Ovary (tissue), 3 donors: Measurements from ENCODE around the gene SYPL1.

Source experiments
- CTCF ChIP-seq, 3 donors: fragments of 450-650 bp in 2 of 3; fragments of 200-600 bp in 1 of 3; IDR thresholded peaks; one replicate each; pipeline versions ENCODE4 v1.5.1 to v1.8.0; 2016 to 2022; ENCODE audit warnings: antibody characterized with exemption in 3 of 3, mild to moderate bottlenecking in 1 of 3
- POLR2A ChIP-seq: fragments of 450-650 bp; IDR thresholded peaks from one replicate; pipeline ENCODE4 v1.6.1; 2017; ENCODE audit warnings: antibody characterized with exemption, mild to moderate bottlenecking, moderate library complexity
- donor health status: DM: no; HTN: no; CAD: no.

- TF ChIP-seq CTCF (IDR thresholded peaks at IDR 0.05) (no peak), POLR2A (no peak)
Observed at GRCh38 chr7:106052681-106053080, 59.4 kb downstream of the SYPL1 start.
